ENCODE results near the gene LDLRAD4.

DNA sequence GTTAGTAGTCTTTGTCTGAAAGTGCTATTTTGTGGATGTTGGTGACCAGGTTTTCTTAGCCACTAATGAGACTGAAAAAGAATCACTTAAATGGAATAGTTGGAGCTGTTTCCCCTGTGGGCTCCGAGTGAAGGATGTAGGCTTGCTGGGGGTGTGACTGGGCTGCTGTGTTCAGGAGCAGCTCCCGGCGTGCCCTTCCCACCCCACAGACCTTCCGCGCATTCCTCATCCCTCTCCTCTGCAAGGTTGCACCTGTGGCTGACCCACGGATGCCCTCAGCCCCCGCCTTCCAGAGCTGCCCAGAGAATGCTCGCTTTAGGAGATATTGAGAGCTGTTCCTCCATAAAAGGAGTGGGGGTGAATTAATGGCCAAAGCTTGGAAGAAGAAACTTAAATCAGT lies 174.3 kb downstream of the LDLRAD4 start:
- TF ChIP-seq GATA2 (IDR thresholded peaks at IDR 0.05; ENCODE audit: low read depth, low read length) (no peak), GATA3 (IDR thresholded peaks at IDR 0.05; ENCODE audit: low read depth, low read length) (no peak)
